Astrocyte of the spinal cord (primary cell): ENCODE measurements around the gene MPIG6B.

Experiments
- DNase-seq: peaks from one replicate; pipeline ENCODE4 v3.0.0; 2011; ENCODE audit warnings: low read depth, low spot score
- H3K4me3 ChIP-seq: 2 replicates; pipeline ENCODE4 v1.5.1; 2011; ENCODE audit warnings: low read depth, mild to moderate bottlenecking, low read length, moderate library complexity
- CTCF ChIP-seq: IDR thresholded peaks from 2 replicates; pipeline ENCODE4 v1.5.1; 2012; ENCODE audit warnings: low read depth, mild to moderate bottlenecking, low read length, inconsistent platforms
- in situ Hi-C: cut with HindIII; loops from 2 replicates; pipeline ENCODE4 v1.10.0; 2017; ENCODE audit warnings: low sequenced_read_pairs

Gene MPIG6B

DNA sequence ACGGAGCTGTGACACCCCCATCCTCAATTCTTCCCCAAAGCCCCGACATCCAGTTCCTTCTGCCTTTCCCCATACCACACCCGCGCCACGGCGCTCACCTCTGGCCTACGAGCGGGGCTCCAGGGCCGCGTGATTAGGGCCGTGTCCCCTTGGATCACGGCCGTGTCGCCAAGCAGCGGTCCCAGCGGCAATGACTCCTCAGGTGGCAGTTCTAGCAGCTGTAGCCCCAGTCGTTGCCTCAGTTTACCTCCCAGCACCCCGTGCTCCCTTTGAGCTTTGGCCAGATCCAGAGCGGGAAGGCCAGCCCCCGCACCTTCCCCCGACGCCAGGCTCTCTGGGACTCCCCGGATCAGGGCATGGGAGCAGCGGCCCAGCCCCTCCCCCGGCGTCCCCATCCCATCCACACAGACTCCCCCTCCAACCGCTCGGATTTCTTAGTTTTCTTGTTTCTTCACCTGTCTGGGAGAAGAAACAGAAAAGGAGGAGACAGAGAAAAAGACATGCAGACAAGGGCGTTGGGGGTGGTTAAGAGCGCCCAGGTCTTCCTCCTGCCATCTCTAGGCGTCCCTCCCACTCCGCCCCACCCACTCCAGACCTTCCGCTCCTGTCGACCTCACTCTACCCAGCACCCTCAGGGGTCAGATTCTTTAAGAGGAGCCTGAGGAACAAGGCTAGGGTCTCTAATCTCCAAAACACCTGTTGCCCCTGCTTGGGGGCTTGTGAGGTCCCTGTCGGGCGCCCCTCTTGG is 5.8 kb downstream of the MPIG6B start, which contains the start of gene DDAH2:
Gene DDAH2, minus strand, starts transcription at position 533 of the 748 bp plus-strand sequence. Its CDS starts 138 bp downstream, at position 395.
- H3K4me3 ChIP-seq, result peak within 1 kb of the TSS; percentile 65
- in situ Hi-C loops, result no loop called here
- DNase-seq, result no peak
- no peak for TF ChIP-seq CTCF

- peak overlapping the region; percentile 65 for H3K4me3 ChIP-seq
- peak; percentile 90 for DNase-seq
- in situ Hi-C loops, result no loop called here
- peak; percentile 63 for TF ChIP-seq CTCF
These were observed 6.4 kb downstream of the MPIG6B start for GRCh38 chr6:31729515-31729978.

DNA sequence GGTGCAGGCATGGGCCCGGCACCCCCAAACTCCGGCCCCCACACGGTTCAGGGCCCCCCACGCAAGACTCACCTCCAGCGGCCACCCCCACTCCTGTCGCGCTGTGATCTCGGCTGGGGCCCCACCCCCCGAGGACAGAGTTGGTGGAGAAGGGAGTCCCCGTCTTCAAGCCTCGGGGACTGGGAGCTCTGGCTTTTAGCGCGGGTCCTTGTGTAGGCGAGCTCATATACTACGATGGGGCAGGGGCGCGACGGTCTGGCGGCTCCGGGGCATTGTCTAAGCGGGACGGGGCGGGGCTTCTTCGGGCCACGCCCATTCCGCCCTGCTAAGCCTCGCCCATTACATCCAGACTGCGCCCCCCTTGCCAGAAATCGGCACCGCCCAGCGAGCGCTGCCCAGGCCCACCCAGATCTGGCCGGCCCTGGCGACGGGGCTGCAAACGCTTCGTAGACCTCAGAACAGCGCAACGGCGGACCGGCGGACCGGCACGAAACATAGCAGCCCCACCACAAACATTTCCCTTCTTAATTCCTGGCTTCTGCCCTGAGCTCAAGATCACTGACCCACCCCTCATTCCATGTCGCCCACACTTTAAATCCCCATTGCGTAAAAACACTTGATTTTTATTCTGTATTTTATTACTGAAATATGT is 6.9 kb downstream of the MPIG6B start:
- in situ Hi-C loops, result no loop called here
- peak overlapping the region; percentile 65 for H3K4me3 ChIP-seq
- TF ChIP-seq CTCF, result peak; percentile 9
- DNase-seq, result peak; percentile 91

DNA sequence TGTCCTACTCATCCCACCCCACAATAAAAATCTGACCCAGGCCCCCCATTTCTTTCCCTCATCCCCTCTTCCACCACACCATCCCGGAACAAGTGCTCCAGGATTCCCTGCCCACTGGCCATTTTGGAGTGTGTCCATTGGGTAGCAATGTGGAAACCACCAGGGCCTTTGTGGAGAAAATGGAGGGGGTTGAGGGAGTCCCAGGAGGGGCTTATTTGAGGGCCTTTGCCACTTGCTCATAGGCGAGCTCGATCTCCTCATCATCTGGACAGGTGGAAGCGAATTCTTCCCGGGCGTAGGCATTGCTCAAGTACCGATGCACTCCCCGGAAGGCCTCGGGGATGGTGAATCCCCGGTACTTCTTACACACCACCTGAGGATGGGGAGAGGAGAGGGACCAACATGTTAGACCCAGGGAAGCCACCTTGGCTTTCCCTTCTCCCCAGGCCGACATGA is 7.5 kb downstream of the MPIG6B start:
- DNase-seq, result no peak
- peak overlapping the region; percentile 65 for H3K4me3 ChIP-seq
- no peak for TF ChIP-seq CTCF
- in situ Hi-C loops, result no loop called here

- no peak for DNase-seq
- H3K4me3 ChIP-seq, result no peak overlapping the region
- in situ Hi-C loops, result no loop called here
- no peak for TF ChIP-seq CTCF
These were observed 8.9 kb downstream of the MPIG6B start for GRCh38 chr6:31732029-31732428.

DNA sequence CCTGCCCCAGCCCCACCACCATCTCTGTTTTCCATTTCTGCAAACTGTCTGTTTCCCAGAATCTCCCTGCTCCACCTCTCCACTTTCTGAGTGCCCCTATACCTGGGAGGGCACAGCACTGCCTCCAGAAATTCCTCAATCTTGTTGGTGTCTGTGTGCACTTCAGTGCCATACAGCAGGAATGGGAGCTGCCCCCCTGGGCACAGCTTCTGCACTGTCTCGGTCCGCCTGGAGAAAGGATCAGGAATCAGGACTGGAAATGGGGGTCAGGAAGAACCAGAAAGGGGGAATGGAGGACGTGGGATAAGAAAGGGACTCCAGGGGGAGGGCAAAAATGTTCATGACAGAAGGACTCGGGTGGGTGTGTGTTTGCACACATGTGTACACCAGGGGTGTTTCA is 10.6 kb downstream of the MPIG6B start:
- in situ Hi-C loops, result no loop called here
- no peak for DNase-seq
- no peak overlapping the region for H3K4me3 ChIP-seq
- TF ChIP-seq CTCF, result no peak
